Subcutaneous adipose tissue (tissue), 4 donors: ENCODE measurements around the gene GPR137B. TPM values are rescaled to one million over a fixed set of nuclear protein-coding genes. Genes with fewer than 3 reads are reported as not detected.

Experiments
- CTCF ChIP-seq: fragments of 450-650 bp; IDR thresholded peaks from one replicate; pipeline ENCODE4 v1.5.1; 2016; ENCODE audit warnings: low read depth, mild to moderate bottlenecking, control low read depth, antibody characterized with exemption, moderate library complexity
- total RNA-seq, 4 donors: library from RNA; depleted of rRNA; stranded (reverse); fragments of >200 nt; gene quantifications; one replicate each; pipeline ENCODE4 v1.1.0, GENCODE V29; 2016

The GPR137B gene
- total RNA-seq, 4 donors from 2014 or later = 6.6 to 68.7 (median 24.6) TPM

- TF ChIP-seq CTCF = no peak
These were observed 23.7 kb downstream of the GPR137B start for GRCh38 chr1:236166041-236166440.

GRCh38 chr1:236167154-236167553 is 24.8 kb downstream of the GPR137B start:
- no peak for TF ChIP-seq CTCF

- TF ChIP-seq CTCF = no peak
These were observed 25.2 kb downstream of the GPR137B start for GRCh38 chr1:236167578-236167977.

GRCh38 chr1:236168716-236169429 is 26.5 kb downstream of the GPR137B start:
- no peak for TF ChIP-seq CTCF

GRCh38 chr1:236172041-236172579 is 29.8 kb downstream of the GPR137B start:
- no peak for TF ChIP-seq CTCF

GRCh38 chr1:236173174-236173767 is 30.9 kb downstream of the GPR137B start:
- no peak for TF ChIP-seq CTCF

GRCh38 chr1:236175642-236176336 is 33.5 kb downstream of the GPR137B start:
- TF ChIP-seq CTCF = no peak
